MCF 10A (cell line): ENCODE measurements around the gene ARID3B. TPM values are rescaled to one million over a fixed set of nuclear protein-coding genes. Genes with fewer than 3 reads are reported as not detected.

ENCODE experiments used
- BruUV-seq: library from RNA; stranded (reverse); fragments of 400-500 nt; replicated peaks from 2 replicates; lab custom pipeline; 2021; lab: Mats Ljungman, UMichigan
- CTCF ChIA-PET: fragments of 300-600 bp; sonication (Branson Sonifier 250); formaldehyde crosslinking; extraction: SDS; loops from one replicate; lab custom pipeline; 2021; ENCODE audit warnings: antibody characterized with exemption, inconsistent platforms; lab: Yijun Ruan, JAX
- POLR2A ChIA-PET: fragments of 300-600, 350-650 bp; sonication (Branson Sonifier 250); formaldehyde crosslinking; extraction: SDS; loops from one replicate; lab custom pipeline; 2020; ENCODE audit warnings: antibody characterized with exemption, inconsistent platforms; lab: Yijun Ruan, JAX
- DNase-seq: peaks from one replicate; pipeline ENCODE4 v3.0.0-alpha.2; 2018; ENCODE audit not compliant: unreplicated experiment
- H3K27ac Mint-ChIP-seq: one replicate; pipeline ENCODE4 v1.8.0; 2022; ENCODE audit warnings: mild to moderate bottlenecking, low read depth, mixed read lengths; ENCODE audit not compliant: unreplicated experiment
- H3K27me3 Mint-ChIP-seq: one replicate; pipeline ENCODE4 v1.8.0; 2022; ENCODE audit warnings: mixed read lengths; ENCODE audit not compliant: insufficient read depth, unreplicated experiment
- H3K36me3 Mint-ChIP-seq: one replicate; pipeline ENCODE4 v1.8.0; 2022; ENCODE audit warnings: mild to moderate bottlenecking, moderate library complexity, mixed read lengths; ENCODE audit not compliant: insufficient read depth, unreplicated experiment
- H3K4me1 Mint-ChIP-seq: one replicate; pipeline ENCODE4 v1.8.0; 2022; ENCODE audit warnings: mixed read lengths; ENCODE audit not compliant: insufficient read depth, unreplicated experiment
- H3K4me3 Mint-ChIP-seq: one replicate; pipeline ENCODE4 v1.8.0; 2022; ENCODE audit warnings: mild to moderate bottlenecking, moderate library complexity, mixed read lengths; ENCODE audit not compliant: unreplicated experiment
- H3K9me3 Mint-ChIP-seq: one replicate; pipeline ENCODE4 v1.8.0; 2022; ENCODE audit warnings: mixed read lengths; ENCODE audit not compliant: unreplicated experiment
- CTCF ChIP-seq: fragments of 200-600 bp; IDR thresholded peaks from one replicate; pipeline ENCODE4 v1.8.0; 2022; ENCODE audit warnings: antibody characterized with exemption, mild to moderate bottlenecking; ENCODE audit not compliant: unreplicated experiment
- intact Hi-C: fragments of 100-400 bp; cut with micrococcal nuclease; formaldehyde crosslinking; loops from 2 replicates; pipeline ENCODE4 v1.14.1; 2022
- total RNA-seq: library from RNA; stranded (reverse); gene quantifications from 2 replicates; pipeline ENCODE4 v1.2.3, GENCODE V29; 2022

Gene ARID3B
- total RNA-seq, 1 experiment from 2014 or later, result 4.7 TPM

DNA sequence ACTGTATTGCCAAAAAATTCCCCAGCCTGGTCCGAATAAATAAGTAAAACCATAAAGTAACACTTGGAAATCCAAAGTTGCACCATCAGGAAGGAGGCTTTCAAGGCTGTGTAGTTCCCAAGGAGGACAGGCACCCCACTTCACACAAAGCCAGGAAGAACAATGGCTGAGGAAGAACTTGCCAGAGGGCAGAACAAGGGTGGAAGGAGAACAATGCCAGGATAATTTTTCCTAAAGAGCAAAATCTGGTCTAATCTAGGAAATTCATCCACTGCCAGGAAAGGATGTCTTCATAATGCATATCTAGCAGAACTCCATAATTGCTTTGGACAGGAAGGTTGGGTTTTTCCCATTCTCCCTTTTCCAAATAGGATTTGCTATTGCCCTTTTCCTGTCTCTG lies 15.7 kb upstream of the ARID3B start:
- intact Hi-C loops, result no loop called here
- no TSS peak for BruUV-seq
- no peak overlapping the region for H3K27ac Mint-ChIP-seq
- no peaks in the 10 kb centered on the region for H3K36me3 Mint-ChIP-seq
- ChIA-PET CTCF (interaction anchor here (0.6 kb wide), 2 partner anchors 35 to 245 kb away, joined by 3 to 4 read pairs; no protein-coding TSS in a partner anchor), POLR2A (interaction anchor here (0.6 to 1.0 kb wide), 3 partner anchors 15 to 96 kb away, joined by 3 read pairs; partner anchors contain the start of genes ARID3B and UBL7)
- no peak for TF ChIP-seq CTCF
- DNase-seq, result peak; percentile 58
- peaks cover 17% of the 10 kb centered on the region for H3K4me1 Mint-ChIP-seq
- H3K4me3 Mint-ChIP-seq, result no peak overlapping the region
- H3K27me3 Mint-ChIP-seq, result no peaks in the 10 kb centered on the region
- H3K9me3 Mint-ChIP-seq, result no peaks in the 10 kb centered on the region

DNA sequence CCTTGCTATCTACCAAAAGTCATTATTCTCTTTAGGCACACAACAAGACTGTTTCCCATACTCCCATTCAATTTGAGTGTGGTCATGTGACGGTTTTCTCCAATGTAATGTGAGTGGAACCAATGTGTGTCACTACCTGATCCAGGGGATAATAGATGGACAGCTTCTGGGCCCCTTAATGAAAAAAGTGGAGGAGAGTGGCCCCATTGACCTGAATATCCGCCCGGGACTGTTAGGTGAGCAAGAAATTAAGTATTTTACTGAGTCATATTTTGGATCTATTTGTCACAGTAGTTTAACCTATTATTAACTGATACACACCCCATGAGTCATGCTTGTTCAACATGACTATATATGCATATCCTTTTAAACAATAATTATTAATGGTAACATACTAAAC lies 15.1 kb upstream of the ARID3B start:
- BruUV-seq, result no TSS peak
- Mint-ChIP-seq H3K4me3 (no peak overlapping the region), H3K4me1 (peaks cover 17% of the 10 kb centered on the region), H3K9me3 (no peaks in the 10 kb centered on the region), H3K36me3 (no peaks in the 10 kb centered on the region), H3K27me3 (no peaks in the 10 kb centered on the region), H3K27ac (no peak overlapping the region)
- intact Hi-C loops, result no loop called here
- POLR2A ChIA-PET, result interaction anchor here (0.9 to 1.0 kb wide), 2 partner anchors 15 to 65 kb away, joined by 3 read pairs; partner anchors contain the start of genes ARID3B and UBL7
- no peak for TF ChIP-seq CTCF
- CTCF ChIA-PET, result interaction anchor here (0.6 to 0.8 kb wide), 3 partner anchors 19 to 244 kb away, joined by 3 to 4 read pairs (median 3); no protein-coding TSS in a partner anchor
- peak; percentile 59 for DNase-seq

DNA sequence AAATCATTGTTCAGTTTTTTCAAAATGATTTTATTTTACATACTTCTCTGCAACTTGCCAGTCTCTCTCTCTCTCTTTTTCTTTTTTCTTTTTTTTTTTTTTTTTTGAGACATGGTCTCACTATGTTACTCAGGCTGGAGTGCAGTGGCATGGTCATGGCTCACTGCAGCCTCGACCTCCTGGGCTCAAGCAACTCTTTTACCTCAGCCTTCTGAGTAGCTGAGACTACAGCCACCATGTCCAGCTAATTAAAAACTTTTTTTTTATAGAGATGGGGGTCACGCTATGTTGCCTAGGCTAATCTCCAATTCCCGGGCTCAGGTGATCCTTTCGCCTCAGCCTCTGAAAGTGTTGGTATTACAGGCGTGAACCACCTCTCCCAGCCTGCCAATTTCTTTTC lies 12.1 kb upstream of the ARID3B start:
- Mint-ChIP-seq H3K27me3 (no peaks in the 10 kb centered on the region), H3K4me1 (peaks cover 11% of the 10 kb centered on the region), H3K36me3 (no peaks in the 10 kb centered on the region), H3K9me3 (no peaks in the 10 kb centered on the region), H3K4me3 (no peak overlapping the region), H3K27ac (no peak overlapping the region)
- no TSS peak for BruUV-seq
- no peak for DNase-seq
- no peak for TF ChIP-seq CTCF
- intact Hi-C loops, result no loop called here
- ChIA-PET POLR2A (interaction anchor here (1.0 to 3.2 kb wide), 2 partner anchors 12 to 68 kb away, joined by 3 to 14 read pairs; partner anchors contain the start of genes ARID3B and UBL7), CTCF (interaction anchor here (0.6 kb wide), 1 partner anchor 532 kb away, joined by 3 read pairs; no protein-coding TSS in a partner anchor)

DNA sequence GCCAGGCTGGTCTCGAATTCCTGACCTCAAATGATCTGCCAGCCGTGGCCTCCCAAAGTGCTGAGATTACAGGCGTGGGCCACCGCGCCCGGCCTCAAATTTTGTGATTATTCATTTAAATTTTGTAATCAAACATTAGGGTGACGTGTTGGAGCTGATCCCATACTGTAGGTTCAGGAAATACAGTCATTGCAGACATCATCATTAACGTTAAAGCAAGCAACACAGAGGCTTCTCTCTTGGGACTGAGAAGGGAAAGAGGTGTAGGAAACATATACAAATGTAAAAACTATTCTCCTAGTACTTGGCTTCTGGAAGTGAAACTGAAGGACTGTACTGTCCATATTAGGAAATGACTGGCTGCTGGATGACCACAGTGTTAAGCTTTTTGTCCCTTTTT lies 11.1 kb upstream of the ARID3B start:
- Mint-ChIP-seq H3K4me3 (no peak overlapping the region), H3K4me1 (peaks cover 6% of the 10 kb centered on the region), H3K27me3 (no peaks in the 10 kb centered on the region), H3K27ac (no peak overlapping the region), H3K36me3 (no peaks in the 10 kb centered on the region), H3K9me3 (no peaks in the 10 kb centered on the region)
- BruUV-seq, result no TSS peak
- ChIA-PET CTCF (interaction anchor here (0.7 to 1.0 kb wide), 2 partner anchors 28 to 105 kb away, joined by 3 to 4 read pairs; no protein-coding TSS in a partner anchor), POLR2A (interaction anchor here (1.0 to 3.2 kb wide), 2 partner anchors 10 to 26 kb away, joined by 3 to 14 read pairs; partner anchors contain the start of gene ARID3B)
- DNase-seq, result peak; percentile 37
- intact Hi-C loops, result no loop called here
- no peak for TF ChIP-seq CTCF
